Right lobe of liver (tissue), 4 donors: Measurements from ENCODE around the gene NCKAP5.

Source experiments
- CTCF ChIP-seq, 4 donors: fragments of 200-600 bp in 3 of 4; fragments of 450-650 bp in 1 of 4; IDR thresholded peaks; one replicate each; pipeline versions ENCODE4 v1.5.1 to v1.8.0; 2016 to 2022; ENCODE audit warnings: antibody characterized with exemption in 4 of 4, mild to moderate bottlenecking in 2 of 4
- POLR2A ChIP-seq: fragments of 450-650 bp; IDR thresholded peaks from one replicate; pipeline ENCODE4 v1.6.1; 2017; ENCODE audit warnings: antibody characterized with exemption, mild to moderate bottlenecking
- donor health status: DM: no; HTN: no; CAD: no.
- donor health status: DM: no; HTN: no; CAD: no.
- donor health status: DM: no; HTN: yes; CAD: no.

DNA sequence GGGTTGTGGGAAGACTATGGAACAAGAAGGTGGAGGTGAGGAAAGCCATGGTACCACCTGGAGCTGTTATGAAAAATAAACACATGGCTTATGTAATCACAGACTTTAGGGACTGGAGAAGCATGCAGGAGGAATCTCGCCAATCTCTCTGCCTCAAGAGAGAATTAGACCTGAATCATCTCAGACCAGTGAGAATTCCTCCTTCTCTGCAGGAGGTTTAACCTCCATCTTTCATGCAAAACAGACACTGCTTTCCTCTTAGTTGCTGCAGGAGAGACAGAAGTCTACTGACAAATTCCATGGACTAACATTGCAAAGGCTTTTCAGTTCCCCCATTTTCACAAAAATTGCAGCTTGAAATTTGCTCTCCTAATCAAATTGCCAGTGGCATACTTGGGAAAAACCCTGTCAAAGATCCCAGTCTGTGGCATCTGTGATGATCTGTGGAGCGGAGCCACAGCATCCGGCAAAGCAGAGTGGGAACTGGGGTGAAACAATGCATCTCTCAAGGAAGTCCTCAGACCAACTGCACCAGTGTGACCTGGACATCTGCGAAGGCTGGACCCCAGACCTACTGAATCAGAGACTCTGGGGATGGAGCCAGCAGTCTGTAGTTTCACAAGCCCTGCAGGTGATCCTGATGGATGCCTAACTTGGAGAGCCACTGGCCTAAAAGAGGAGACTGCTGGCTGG is 28.6 kb upstream of the NCKAP5 start:
- TF ChIP-seq CTCF (IDR thresholded peaks at IDR 0.05) (no peak), POLR2A (no peak)
